HG02970 (cell line): ENCODE results near the gene POMT1.

Source experiments
- ATAC-seq: cut with Tn5 transposase; IDR thresholded peaks from one replicate; pipeline ENCODE4 v1.9.1; 2021; ENCODE audit warnings: mild to moderate bottlenecking, moderate library complexity, moderate number of reproducible peaks; ENCODE audit not compliant: unreplicated experiment, low FRiP score

POMT1 gene

GRCh38 chr9:131522257-131523085 is 19.8 kb downstream of the POMT1 start:
- no peak for ATAC-seq

GRCh38 chr9:131523086-131523388 is 20.3 kb downstream of the POMT1 start:
- ATAC-seq: no peak

DNA sequence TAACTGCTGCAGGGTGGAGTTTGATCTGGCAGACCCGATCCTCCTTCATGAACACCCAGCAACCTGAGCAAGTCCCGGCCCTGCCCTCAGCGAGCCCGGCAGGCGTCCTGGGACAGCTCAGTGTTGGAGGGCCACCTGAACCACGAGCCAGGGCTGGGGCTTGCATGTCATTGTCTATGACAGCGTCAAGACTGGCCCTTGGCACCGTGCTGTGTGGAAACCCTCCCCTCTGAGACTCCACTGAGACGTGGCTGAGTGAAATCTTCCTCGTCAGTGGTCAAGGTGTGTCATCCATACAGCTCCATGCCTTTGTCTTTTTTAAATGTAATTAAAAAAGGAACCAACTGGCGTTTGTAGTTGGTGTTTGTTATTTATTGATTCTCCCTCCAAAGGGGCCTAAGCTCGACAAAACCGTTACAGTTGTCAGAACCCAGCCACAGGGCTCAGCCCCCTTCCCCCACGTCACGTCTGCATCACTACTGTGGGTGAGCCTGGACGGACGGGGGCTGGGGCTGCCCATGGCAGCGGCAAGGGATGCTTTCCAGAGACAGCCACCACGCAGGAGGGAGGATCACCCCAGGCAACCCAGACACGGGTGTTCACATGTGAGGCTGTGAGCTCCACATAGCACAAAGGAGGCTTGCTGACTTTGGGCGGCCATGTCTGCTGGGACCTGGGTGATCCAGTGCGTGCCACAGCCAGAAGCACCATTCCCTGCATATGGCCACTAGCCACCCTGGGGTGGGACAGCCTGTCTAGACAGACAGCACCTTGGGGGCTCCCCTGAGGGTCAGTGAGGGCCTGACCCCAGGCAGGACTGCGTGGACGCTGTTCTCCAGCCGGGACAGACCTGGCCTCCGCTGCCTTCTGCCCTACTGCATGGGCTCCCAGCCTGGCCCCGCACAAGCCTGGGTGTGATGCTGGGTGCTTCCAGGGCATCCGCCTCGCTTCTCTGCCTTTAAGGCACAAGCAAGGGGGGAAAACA is 21.0 kb downstream of the POMT1 start:
- ATAC-seq: no peak

GRCh38 chr9:131524665-131525315 is 22.1 kb downstream of the POMT1 start:
- no peak for ATAC-seq

DNA sequence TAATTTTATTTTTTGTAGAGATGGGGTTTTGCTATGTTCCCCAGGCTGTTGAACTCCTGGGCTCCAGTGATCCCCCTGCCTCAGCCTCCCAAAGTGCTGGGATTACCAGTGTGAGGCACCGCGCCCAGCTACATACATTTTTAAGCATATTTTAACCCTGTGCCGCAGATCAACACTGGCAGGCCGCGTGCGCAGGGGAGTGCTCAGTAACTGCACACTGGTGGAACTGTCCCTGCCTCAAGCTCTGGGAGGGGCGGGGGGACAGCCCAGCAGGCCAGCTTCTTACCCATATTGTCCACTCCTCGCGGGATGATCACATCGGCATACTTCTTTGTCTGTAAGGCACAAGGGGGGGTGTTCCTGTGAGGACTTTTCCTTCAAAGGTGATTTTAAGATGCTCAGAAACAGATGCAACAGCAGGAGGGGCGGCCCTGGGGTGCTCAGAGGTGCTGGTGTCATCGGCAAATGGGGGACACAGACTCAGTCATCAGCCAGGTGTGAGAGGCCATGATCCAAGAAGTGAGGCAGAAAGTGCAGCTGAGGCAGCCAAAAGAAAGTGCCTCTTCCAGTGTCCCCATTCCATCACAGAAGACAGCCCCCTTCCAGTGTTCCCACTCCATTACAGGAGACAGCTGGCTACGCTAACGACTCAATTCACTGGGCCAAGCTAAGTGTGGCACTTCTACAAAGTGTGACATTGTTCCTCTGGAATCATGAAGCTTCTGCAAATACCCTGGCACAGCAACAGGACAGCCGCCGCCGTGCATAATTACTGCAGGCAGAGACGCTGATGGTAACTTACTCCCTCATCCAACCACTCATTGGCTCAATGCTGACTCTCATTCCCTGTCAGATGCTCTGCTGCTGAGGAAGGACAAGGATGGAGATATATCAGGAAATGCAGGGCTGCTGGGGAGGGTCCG is 23.2 kb downstream of the POMT1 start:
- no peak for ATAC-seq

DNA sequence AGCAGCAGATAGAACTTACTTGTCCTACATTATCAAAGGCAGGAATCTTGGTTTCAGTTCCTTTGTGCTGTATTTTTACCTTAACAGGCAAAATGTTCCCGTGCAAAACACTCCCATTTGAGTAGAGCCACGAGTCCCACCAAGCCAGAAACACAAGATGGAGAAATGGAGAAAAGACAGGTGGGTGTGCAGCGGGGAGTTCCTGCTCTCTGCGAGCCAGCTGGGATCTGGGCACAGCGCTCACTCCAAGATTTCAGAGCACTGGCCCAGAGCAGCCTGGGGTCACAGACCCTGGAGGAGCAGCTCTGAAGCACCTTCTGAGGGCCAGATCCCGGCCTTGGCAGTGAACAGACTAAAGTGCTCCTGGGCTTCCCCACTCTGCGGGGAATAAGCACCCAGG is 25.5 kb downstream of the POMT1 start:
- ATAC-seq: no peak

DNA sequence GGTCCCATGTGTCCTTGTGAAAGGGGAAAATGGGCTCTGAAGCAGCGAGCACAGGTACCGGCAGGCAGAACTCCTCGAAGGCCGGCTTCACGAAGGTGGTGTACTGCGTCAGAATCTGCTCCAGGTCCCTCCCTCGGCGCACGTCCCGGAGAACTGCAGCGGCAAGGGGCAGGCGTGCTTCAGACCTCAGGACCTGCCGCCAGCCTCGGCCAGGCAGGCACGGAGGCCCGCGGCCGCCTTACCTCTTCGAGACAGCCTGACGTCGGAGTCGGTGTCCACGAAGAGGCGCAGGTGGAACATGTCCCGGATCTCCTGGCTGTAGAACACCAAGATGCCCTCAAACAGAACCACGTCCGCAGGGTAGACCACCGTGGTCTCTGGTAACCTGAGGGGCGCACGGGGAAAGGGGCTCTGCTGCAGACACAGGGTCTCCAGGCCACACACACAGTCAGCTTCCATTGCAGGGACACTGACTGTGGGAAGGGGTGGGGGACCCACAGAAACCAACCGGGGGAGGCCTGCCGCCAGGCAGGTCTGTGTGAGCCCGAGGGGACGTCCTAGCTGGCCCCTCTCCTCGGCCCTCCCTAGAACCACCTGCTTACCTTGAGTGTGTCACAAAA is 26.3 kb downstream of the POMT1 start:
- no peak for ATAC-seq

DNA sequence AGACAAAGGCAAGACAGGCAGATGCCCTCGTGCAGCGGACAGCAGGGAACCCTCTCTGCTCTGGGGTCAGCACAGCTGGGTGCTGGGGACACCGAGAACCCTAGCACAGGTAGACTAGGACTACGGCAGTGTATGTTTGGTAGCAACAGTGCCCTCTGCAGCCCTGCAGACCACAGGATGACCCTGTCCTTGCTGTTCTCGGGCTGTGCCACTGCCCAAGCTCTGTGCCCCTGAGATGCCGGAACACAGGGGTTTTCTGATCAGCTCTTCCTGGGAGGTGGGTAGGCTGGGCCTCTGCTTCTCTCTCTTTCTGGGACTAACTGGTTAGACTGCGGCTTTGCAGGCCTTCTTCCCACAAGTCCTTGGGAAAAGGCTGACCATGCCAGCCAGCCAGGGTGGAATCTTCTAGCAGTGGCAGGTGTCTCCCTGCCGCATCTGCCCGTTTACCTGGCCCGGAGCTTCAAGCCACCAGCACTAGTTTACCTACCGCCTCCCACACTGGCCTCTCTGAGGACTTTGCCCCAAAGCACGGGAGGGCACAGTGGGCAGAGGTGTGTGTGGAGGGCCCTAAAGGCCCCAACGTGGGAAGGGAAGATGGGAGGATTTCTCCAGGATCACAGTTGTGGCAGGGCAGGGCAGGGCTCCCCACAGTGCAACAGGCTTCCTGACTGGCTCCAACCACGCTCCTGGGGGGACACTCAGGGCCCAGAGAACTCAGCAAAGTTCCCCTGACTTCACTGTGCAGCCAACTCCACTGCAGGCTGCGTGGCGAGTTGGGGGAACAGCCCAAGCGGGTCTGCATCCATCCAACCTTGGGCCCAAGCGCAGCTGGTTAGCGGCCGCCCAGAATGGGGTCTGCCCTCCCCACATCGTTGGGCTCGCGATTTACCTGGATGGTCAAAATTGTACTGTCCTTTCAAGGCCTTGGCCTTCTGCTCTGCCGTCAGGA is 27.2 kb downstream of the POMT1 start:
- ATAC-seq: no peak

GRCh38 chr9:131530546-131530919 is 27.8 kb downstream of the POMT1 start:
- no peak for ATAC-seq

DNA sequence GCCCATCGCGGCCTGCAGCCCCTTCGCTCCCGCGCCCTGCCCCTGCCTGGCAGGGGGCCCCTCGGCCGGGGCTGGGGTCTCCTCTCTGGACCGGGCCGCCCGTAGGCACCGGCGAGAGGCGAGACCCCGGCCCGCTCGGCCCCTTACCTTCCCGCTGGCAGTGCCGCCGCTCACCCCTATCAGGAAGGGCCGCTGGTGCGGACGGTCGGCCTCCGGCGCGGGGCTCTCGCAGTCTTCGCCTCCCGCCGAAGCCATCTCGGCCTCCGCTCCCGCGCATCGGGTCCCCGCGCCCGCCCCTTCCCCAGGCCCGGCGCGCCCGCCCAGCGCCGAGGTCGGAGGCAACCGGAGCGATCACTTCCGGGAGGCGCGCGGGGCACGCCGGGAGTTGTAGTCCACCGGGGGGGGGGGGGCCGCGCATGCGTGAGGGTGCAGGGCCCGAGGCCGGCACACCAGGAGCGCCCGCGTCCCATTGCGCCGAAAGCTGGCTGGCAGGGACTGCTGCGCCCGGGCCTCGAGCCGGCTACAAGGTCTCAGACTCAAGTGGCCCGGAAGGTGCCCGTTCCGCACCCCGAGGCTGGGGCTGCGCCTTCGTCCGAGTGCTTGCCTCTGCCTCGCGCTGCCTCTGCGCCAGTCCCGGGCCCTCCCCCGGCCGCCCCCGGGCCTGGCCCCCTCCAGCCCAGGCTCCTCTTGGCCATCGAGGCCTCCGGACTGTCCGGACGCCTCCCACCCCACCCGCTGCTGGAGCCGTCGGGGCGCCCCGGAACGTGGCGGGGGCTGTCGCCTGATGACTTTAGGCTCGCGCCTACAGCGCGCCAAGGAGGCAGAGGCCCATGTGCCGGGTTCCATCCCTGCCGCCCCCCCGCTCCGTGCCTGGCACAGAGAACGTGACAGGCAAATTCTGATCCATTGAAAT is 28.5 kb downstream of the POMT1 start, which contains the start of gene UCK1:
UCK1 (minus strand) TSS at position 344 of the 913 bp plus-strand sequence; CDS start at position 255, 89 bp downstream.
- peak; percentile 78 for ATAC-seq

- no peak for ATAC-seq
These were observed 32.1 kb downstream of the POMT1 start for GRCh38 chr9:131534721-131535237.

- ATAC-seq: no peak
These were observed 35.2 kb downstream of the POMT1 start for GRCh38 chr9:131537946-131538345.

DNA sequence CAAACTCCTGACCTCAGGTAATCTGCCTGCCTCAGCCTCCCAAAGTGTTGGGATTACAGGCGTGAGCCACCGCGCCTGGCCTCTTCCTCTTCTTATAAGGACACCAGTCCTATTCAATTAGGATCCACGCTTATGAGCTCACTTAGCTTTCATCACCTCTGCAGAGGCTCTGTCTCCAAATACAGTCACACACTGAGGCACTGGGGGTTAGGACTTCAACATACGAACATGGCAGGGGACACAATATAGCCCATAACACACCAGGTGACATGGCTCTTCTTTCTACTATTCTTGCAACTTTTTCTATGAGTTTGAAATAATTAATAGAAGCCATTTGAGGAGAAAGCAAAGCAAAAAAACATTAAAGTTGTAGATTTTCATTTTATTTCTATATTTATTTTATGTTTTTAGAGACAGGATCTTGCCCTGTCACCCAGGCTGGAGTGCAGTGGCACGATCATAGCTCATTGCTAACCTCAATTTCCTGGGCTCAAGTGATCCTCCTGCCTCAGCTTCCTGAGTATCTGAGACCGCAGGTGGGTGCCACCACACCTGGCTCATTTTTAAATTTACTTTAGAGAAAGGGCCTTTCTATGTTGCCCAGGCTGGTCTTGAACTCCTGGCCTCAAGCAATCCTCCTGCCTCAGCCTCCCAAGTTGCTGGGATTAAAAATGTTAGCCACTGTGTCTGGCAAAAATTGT is 36.7 kb downstream of the POMT1 start:
- no peak for ATAC-seq

GRCh38 chr9:131543141-131543540 is 40.4 kb downstream of the POMT1 start:
- no peak for ATAC-seq

DNA sequence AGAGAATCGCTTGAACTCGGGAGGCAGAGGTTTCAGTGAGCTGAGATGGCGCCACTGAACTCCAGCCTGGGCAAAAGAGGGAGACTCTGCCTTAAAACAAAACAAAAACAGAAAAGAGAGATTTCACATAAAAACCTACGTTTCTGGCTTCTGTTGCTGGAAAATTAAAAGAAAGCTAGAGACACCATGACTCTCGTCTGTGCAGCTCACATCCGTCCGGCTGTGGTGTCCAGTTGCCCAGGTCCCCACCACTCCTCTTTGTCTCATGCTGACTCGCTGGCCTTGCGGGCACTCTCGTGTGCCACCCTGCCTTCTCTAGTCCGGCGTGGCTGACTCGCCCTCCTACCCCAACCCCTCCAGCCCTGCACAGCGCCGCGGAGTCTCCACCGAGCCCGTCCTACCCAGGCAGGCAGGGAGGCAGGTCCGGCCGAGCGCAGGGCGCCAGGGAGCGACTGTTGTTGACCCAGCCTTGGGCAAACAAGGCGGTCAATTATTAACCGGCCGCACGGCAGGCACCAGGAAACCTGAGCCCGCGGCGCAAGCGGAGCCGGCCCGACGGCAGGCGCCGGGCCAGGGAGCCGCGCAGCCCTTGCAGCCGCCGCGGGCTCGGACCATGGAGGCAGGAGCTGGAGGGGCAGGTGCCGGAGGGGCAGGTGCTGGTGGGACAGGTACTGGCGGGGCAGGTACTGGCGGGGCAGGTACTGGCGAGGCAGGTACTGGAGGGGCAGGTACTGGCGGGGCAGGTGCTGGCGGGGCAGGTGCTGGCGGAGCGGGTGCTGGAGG is 42.5 kb downstream of the POMT1 start, which contains the start of gene PRRT1B:
PRRT1B (plus strand) TSS at position 521 of the 783 bp plus-strand sequence; CDS start at position 614, 93 bp downstream.
- no peak for ATAC-seq
